GM18519 (cell line): ENCODE results near the gene OXCT2.
"Not testable (repeated sequence)": the region's sequence is repeated elsewhere in the genome, so short reads cannot be mapped to it uniquely, and the experiment has no call there.

Experiments used
- ATAC-seq: cut with Tn5 transposase; IDR thresholded peaks from one replicate; pipeline ENCODE4 v1.9.1; 2021; ENCODE audit warnings: mild to moderate bottlenecking, moderate library complexity; ENCODE audit not compliant: unreplicated experiment, low FRiP score

Gene OXCT2

DNA sequence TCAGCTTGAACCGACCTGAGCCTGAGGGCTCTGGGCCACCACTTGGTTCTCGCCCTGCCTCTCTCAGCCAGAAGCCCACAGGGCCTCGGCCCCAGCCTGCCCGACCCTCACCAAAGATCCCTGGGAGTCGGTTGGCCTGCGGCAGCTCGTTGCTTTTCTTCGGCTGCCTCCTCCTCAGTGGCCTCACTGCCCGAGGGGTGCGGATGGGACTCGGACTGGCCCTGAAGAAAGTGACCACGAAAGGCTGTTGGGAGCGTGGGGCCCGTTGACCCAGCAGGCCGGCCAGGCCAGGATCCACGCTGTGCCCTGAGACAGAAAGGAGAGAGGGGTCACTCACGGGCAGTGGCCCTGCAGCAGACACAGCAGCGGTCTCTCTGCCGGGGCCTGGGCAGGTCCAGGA lies 6.6 kb downstream of the OXCT2 start:
- not testable (repeated sequence) for ATAC-seq

DNA sequence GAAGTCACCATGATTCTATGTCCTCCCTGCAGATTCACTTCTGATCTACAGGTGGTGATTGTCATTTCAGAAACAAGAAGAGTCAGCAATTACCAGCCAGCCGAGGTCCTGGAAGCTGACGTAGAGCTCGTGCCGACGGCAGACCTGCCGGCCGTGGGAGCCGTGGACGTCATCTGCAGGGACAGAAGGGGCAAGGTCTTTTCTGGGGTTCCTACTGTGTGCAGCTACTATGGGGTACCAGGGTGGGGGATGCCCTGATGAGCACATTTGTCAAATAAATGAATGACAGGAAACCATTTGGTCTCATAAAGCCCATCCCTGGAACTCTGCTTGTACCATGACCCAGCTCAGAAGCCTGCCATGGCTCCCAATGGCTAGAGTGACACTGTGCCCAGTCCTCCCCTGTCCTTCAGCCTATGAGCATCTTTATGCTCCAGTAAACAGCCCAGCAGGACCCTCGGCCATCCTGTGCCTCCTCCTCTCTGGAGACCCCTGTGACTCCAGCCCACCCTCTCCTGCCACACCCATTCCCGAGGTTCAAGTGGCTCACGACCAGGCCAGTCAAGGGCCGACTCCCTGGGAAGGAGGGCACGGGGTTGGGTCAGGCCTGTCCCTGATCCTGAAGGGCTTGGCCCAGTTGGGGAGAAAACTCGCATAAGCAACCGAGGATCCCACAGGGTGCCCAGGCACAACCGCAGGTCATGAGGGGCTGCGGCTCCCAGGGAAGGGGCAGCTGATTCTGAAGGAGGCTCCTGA lies 7.4 kb downstream of the OXCT2 start:
- ATAC-seq, result not testable (repeated sequence)

DNA sequence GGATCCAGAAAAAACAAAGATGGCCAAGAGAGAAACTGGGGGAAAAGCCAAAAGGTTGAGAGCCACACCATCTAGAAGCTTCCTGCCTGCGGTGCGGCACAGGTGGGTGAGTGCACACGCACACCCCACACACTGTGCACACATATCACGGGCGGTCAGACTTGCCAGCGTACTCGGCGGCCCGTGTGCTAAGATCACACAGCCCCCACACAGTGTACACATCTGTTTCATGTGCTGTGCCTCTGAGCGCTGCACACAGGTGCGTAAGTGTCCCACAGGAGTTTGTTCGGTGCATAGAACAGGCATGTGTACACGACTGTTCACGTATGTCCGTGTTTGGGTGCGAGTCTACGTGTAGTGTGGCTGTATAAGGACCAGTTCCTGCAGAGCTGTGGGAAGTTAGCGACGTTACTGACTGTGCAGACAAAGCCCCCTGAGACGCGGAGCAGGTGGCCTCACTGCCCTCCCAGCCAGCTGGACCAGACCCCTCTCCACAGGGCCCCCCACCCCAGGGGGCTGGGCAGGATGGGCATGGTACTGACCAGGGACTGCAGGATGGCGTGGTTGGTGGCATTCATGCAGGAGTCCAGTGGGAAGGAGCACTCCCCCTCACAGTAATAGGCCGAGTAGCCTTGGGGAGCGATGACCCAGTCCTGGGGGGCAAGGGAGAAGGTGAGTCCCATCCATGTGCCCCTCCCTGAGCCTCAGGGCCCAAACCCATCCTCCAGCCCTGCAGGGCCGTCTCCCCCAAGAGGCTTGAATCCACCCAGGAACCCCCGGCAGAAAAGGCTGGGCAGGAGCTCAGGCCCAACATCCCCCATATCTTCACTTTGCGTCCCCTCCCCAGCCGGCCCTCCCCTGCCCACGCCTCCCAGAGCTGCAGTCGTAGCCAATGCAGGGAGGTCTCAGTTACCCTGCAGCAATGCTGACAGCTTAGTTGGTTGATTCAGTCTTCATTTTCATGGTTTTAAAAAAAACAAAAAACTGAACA lies 8.3 kb downstream of the OXCT2 start:
- no peak for ATAC-seq

DNA sequence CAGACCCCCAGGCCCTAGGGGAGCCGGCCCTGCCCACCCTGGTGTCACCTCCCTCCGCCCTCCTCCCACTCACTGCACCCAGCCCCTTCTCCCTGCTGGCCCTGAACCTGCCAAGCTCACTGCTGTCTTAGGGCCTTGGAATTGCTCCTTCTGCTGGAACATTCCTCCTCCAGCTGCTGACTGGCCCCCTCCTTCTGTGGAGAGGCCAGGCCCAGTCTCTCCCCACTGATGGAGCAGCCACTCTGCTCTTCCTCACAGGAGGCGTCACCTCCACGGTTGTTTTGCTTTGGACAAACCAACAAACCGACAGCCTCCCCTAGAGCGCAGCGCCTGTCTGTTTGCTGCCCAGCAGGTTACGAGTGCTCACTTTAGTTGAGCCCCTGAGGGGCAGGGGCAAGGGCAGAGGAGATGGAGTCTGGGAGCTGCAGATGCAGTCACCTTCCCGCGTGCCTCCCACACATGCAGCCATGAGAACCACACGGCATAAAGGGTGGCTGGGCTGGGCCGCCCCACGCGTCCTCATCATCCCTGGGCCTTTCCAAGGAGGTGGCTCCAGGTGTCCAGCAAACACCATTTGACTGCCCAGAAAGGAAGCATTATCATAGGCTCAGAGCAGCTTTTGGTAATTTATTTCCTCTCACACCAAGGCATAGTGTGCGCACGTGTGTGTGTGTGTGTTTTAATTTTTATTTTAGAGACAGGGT lies 9.4 kb downstream of the OXCT2 start:
- no peak for ATAC-seq

DNA sequence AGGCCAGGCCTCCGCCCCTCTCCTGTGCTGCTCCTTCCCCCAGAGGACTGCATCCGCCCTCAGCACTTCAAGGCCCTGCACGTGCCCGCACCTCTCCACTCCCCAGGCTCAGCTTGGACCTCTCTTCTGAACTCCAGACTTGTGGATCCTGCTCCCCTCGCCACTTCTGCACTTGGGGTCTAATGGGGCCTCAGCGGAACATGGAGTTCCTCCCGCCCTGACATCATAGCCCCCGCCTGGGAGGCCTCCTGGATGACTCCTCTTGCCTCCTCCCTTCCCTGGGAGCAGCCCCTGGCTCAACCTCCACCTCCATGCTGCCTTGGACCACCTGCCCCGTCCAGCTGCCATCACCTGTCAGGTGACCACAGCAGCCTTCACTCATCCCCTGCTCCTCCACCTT lies 10.1 kb downstream of the OXCT2 start:
- no peak for ATAC-seq

DNA sequence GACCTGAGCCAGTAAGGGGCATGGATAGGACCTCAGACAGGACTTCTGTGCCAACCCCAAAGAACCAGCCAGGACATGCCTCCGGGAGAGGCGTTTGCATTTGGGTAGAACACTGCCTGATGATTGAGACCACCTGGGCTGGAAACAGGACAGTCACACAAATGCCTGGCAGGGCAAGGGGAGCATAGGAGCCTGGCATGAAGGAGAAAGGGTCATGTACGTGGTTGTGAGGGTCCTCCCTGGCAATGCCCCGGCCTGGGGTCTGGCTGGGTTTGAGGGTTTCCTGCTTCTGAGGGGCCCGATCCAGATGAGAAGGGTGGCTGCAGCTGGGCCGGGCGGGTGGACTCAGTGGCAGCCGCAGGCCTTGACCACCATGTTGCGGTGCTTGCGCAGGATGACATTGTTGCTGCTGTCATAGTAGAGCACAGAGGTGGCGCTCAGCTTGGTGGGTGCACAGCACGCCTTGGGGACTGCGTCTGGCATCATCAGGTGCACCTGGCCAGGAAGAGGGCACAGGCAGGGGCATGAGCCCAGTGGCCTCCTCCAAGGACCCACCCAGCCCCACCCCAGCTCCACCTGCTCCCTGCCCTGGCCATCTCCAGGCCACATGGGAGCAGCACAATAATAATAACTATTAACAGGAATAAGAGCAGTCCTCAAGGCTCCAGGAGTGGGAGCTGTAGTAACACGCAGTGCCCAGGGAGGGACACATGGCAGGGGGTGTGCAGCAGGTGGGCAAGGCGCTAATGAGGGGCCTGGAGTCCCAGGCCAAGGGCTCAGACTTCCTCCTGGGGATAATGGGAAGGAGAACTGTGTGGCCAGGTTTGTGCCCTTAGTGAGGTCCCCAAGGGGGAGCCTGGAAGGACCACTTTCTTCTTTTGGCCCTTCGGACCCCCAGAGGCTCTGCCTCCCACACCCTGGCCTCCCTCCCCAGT lies 10.8 kb downstream of the OXCT2 start:
- ATAC-seq, result no peak

DNA sequence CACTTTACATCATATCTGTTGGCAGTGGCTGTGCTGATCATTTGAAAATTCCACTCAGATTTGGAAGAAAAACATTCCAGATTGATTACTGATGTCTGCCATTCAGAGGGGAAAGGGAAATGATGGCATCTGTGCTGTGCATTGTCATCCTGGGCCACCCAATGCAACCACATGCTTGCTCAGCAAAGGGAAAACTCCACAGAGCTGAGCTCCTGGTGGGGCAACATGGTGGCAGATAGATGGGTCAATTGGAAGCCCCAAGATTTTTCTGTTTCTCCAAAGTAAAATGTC lies 11.8 kb downstream of the OXCT2 start:
- no peak for ATAC-seq

DNA sequence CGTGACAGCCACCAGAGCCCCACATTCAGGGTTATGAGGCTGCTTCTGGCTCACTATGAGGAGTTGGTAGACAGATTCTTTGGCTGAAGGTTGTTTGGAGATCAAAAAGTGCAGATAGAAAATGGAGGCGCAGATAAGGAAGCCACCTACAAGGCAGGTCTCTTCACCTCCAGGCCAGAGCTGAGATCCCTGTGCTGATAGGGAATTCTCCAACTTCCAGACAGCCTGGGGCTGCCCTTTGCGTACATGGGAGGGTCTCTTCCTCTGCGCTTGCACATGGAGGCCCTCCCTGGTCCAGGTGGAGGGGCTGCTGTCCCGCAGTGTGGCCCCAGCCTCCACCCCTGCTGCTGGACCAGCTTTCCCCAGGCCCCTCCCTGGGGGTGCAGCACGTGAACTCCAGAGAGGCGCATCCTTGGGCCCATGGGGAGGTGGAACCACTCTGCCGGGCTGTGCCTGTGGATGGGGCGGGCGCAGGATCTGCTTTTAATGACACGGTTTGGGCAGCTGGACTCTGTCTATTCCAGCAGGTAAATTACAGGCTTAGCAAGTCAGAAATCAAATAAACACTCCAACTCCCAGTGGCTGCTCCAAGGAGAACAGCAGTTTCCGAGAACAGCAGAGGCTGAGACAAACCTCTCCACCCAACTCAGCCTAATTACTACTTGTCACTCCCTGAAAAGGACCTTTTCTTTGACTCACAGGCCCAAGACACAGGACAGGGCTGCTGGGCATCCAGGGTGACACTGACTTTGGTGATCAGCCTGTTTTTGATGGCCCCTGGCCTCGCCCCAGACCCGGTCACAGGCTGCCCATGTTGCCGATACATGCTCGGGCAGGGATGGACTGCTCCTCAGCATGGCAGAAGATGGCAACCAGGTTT lies 12.4 kb downstream of the OXCT2 start:
- ATAC-seq, result no peak

DNA sequence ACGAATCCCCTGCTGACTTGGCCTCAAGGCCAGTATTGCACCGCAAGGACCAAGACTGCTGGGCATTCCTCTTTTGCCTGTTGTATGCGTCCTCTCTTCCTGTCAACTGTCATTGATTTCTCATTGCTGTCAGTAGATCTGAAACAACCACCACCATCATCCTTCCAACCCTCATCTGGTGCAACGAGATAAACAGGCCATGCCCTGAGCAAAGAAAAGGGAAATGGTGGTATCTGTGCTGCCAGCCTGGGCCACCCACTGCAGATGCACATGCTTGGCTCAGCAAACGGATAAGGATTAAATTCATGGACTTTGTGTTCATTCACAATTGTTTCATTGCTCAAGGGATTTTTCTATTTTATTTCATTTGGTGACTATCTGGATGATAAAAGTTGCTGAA lies 13.6 kb downstream of the OXCT2 start:
- no peak for ATAC-seq

DNA sequence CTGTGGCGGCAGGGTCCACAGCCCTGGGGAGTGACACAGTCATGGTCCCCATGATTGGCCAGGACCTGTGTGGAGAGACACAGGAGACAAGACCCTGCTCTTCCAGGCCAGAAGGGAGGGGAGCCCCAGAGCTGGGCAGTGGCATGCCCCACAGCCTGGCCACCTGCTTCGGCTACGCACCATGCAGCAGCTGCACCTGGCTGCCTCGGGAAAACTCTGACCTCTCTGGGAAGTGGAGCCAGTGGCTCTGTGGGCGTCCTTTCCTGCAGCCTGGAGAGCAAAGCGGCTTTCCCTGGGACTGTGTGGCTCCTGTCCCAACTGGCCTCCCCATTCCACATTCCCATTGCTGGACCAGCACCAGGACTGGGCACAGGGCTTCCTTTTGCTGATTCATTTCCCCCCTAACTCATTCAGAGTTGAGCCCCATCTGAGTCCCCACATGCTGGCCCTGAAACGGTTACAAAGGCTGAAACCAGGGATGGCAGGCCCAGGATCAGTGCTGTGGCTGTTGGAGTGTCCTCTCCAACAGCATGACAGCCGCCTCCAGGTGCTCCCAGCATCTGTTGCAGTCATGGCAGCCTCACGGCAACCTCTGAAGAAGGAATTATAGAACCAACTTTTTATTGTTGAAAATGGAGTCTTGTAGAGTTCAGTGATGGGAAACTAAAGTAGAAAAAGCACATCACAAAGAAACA lies 15.0 kb downstream of the OXCT2 start:
- no peak for ATAC-seq

DNA sequence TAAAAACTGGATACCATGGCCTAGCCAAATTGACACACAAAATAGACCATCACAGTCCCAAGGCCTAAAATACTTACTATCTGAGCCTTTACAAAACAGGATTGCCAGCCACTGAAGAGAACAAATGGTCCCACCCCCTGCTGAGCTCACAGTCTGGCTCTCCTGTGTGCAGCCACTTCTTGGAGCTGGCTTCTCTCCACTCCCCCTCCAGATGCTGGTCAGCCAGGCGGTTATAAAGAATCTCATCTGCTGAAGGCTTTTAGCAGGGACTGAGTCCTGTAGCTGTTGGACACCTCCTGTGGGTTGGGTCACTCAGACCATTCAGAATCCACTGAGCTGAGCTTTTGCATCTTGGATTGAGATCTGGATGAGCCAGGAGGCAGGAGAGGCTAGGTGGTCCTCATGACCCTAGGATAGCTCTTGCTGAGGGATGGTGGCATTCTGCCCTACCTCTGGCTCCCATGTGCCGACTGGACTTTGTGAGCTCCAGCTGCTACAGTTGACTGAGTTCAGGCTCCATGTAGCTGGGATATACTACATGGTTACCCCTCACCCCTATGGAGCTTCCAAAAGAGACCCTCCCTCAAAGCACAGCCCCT lies 16.1 kb downstream of the OXCT2 start:
- no peak for ATAC-seq

DNA sequence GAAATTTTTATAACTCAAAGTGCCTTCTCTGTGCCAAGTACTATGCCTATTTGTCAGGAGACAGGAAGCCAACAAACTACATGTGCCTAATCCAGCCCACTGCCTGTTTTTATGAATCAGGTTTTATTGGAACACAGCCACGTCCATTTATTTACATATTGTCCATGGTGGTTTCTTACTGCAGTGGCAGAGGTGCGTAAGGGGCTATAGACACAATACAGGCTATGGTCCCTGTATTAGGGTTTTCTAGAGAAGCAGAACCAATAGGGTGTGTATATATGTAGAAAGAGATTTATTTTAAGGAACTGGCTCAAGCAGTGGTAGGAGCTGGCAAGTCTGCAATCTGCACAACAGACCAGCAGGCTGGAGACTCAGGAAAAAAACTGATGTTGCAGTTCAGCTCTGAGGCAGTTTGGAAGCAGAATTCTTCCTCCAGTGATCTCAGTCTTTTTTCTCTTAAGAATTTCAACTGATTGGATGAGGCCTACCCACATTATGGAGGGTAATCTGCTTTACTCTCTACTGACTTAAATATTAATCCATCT lies 17.1 kb downstream of the OXCT2 start:
- ATAC-seq, result no peak

DNA sequence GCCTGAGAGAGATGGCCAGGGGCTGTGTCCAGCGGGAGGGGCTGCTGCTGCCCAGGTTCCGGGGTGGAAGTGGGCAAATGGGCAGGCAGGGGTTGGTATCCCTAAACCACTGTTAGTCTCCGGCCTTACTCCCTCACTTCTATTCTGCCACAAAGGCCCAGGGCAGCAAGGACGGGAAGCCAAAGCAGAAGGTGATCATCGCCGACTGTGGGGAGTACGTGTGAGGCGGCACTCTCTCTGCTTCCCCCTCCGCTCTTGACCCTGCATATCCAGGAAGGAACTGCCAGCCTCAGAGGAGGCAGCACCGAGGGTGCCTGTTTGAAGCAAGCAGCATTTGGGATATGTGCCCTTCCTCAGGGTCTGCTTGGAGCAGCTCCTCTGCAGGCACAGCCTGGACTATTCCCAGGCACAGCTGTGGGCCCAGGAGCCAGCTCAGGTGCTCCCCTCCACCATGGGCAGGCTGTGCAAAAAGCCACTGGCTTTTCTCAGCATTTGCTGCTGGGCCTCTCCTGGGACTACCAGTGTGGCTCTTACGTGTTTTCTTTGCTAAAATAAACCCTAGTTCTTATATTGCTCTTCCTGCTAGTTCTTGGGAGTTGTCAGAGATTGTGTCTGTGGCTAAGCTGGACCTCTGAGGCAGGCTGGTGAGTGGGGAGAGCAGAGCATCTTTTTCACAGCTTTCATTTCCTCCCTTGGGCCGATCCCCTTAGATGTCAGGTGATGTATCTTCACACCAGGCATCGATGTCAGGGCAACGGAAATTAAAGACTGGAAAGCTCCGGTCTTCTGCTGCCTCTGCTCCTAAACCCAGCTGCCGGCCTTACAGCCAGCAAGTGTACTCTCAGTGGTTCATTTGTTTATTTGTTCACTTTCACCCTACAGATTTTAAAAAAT lies 17.8 kb downstream of the OXCT2 start:
- ATAC-seq, result no peak

DNA sequence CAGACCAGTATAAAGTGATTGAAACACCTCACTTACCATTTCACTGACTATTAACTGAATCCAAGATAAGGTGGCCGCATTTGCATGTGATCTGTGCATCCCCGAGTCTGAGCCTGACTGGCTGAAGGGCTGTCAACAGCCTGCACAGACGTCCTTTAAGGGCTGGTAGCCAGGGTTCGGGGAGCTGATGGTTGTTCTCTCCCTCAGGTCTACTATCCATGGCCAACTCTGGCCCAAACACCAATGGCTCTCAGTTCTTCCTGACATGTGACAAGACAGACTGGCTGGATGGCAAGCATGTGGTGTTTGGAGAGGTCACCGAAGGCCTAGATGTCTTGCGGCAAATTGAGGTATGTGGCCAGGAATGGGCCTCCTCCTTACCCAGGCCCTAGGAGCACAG lies 18.4 kb downstream of the OXCT2 start:
- ATAC-seq, result no peak

DNA sequence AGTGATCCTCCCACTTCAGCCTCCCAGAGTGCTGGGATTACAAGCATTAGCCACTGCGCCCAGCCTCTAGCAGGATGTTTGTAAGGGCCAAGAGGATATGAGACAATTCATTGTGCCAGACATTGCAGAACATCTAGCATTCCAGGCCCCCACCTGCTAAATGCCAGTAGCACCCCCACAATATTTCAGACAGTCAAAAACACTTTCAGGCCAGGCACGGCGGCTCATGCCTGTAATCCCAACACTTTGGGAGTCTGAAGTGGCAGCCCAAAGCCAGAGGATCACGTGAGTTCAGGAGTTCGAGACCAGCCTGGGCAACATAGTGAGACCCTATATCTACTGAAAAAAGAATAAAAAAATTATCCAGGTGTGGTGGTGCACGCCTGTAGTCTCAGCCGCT lies 19.6 kb downstream of the OXCT2 start:
- no peak for ATAC-seq

DNA sequence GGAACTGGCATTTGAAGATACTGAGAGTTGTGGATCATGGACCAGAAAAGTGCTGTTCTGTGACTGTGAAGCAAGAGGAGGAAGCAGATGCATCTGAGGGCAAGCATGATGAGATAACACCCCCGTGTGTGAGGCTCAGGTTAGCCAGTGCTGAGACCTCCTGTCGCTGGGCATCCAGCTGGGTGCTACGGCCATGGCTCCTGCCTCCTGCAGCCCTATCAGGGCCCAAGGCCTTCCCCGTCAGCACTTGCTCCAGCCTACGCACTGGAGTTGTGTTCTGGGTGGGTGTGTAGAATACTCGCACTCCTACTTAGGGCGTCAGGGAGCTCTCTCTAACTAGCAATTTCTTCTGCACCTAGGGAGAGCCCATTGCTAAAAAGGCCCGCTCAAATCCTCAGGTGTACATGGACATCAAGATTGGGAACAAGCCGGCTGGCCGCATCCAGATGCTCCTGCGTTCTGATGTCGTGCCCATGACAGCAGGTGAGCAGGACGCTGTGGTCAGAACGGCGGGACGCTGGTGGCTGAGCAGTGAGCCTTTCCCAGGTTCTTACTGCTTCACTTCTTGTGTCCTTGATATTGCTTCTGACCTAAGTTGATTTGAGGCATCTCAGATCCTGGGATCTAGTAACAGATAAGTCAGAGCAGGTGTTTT lies 26.0 kb downstream of the OXCT2 start:
- no peak for ATAC-seq
